SK-N-SH treated with all-trans-retinoic acid at 6 μM for 48 hours (cell line): Measurements from ENCODE around the gene SPNS3.

ENCODE experiments used
- ATAC-seq: fragments of 200-7000 bp; cut with Tn5 transposase; 3 replicates; pipeline ENCODE4 v1.9.1; 2020; ENCODE audit warnings: mild to moderate bottlenecking, moderate library complexity
- BACH2 ChIP-seq: fragments of 250-450 bp; sonication (Bioruptor Pico); IDR thresholded peaks from 2 replicates; pipeline ENCODE4 v1.9.0; 2021; ENCODE audit warnings: mild to moderate bottlenecking, borderline replicate concordance
- CREB5 ChIP-seq: fragments of 250-450 bp; sonication (Bioruptor Pico); IDR thresholded peaks from 2 replicates; pipeline ENCODE4 v1.5.1; 2020; ENCODE audit warnings: low read depth, mild to moderate bottlenecking, moderate library complexity
- CSDC2 ChIP-seq: fragments of 250-450 bp; sonication (Bioruptor Pico); IDR thresholded peaks from 2 replicates; pipeline ENCODE4 v1.5.0; 2020; ENCODE audit warnings: mild to moderate bottlenecking, moderate library complexity
- ESRRG ChIP-seq: fragments of 250-450 bp; sonication (Bioruptor Pico); IDR thresholded peaks from 2 replicates; pipeline ENCODE4 v1.6.1; 2021; ENCODE audit warnings: mild to moderate bottlenecking
- GLIS3 ChIP-seq: fragments of 250-450 bp; sonication (Bioruptor Pico); IDR thresholded peaks from 2 replicates; pipeline ENCODE4 v1.5.0; 2020; ENCODE audit warnings: mild to moderate bottlenecking, moderate library complexity
- ISL1 ChIP-seq: fragments of 250-450 bp; sonication (Bioruptor Pico); IDR thresholded peaks from 2 replicates; pipeline ENCODE4 v2.1.2; 2022; ENCODE audit warnings: mild to moderate bottlenecking, moderate library complexity
- PATZ1 ChIP-seq: fragments of 250-450 bp; sonication (Bioruptor Pico); IDR thresholded peaks from 2 replicates; pipeline ENCODE4 v1.8.0; 2020; ENCODE audit warnings: mild to moderate bottlenecking, moderate library complexity, borderline replicate concordance
- PPARA ChIP-seq: fragments of 250-450 bp; sonication (Bioruptor Pico); IDR thresholded peaks from 2 replicates; pipeline ENCODE4 v1.5.0; 2020; ENCODE audit warnings: mild to moderate bottlenecking, borderline replicate concordance
- SNAI2 ChIP-seq: fragments of 250-450 bp; sonication (Bioruptor Pico); IDR thresholded peaks from 2 replicates; pipeline ENCODE4 v1.5.0; 2020; ENCODE audit warnings: mild to moderate bottlenecking, moderate library complexity
- TCF4 ChIP-seq: fragments of 250-450 bp; sonication (Bioruptor Pico); IDR thresholded peaks from 2 replicates; pipeline ENCODE4 v1.8.0; 2021; ENCODE audit warnings: mild to moderate bottlenecking, moderate library complexity, borderline replicate concordance
- TOX ChIP-seq: fragments of 250-450 bp; sonication (Bioruptor Pico); IDR thresholded peaks from 2 replicates; pipeline ENCODE4 v1.8.0; 2021; ENCODE audit warnings: mild to moderate bottlenecking, moderate library complexity, borderline replicate concordance
- TSHZ2 ChIP-seq: fragments of 250-450 bp; sonication (Bioruptor Pico); IDR thresholded peaks from 2 replicates; pipeline ENCODE4 v1.5.0; 2020; ENCODE audit warnings: mild to moderate bottlenecking, moderate library complexity
- ZFP3 ChIP-seq: fragments of 250-450 bp; sonication (Bioruptor Pico); IDR thresholded peaks from 2 replicates; pipeline ENCODE4 v1.5.0; 2020; ENCODE audit warnings: mild to moderate bottlenecking, moderate library complexity
- ZFP30 ChIP-seq: fragments of 450-650 bp; formaldehyde crosslinking; IDR thresholded peaks from 2 replicates; pipeline ENCODE4 v1.5.0; 2022; ENCODE audit warnings: mild to moderate bottlenecking, moderate library complexity
- ZNF565 ChIP-seq: fragments of 450-650 bp; formaldehyde crosslinking; conservative IDR thresholded peaks from 2 replicates; pipeline ENCODE4 v1.5.0; 2020; ENCODE audit warnings: low read depth, mild to moderate bottlenecking, moderate library complexity
- ZNF70 ChIP-seq: fragments of 450-650 bp; formaldehyde crosslinking; IDR thresholded peaks from 2 replicates; pipeline ENCODE4 v1.5.0; 2020; ENCODE audit warnings: mild to moderate bottlenecking, moderate library complexity
- ZNF8 ChIP-seq: fragments of 450-650 bp; formaldehyde crosslinking; IDR thresholded peaks from 2 replicates; pipeline ENCODE4 v1.5.0; 2020; ENCODE audit warnings: mild to moderate bottlenecking, moderate library complexity
- TF ChIP-seq, protein P1 (sequence below): fragments of 250-450 bp; sonication (Bioruptor Pico); IDR thresholded peaks from 2 replicates; pipeline ENCODE4 v1.5.1; 2021; ENCODE audit warnings: mild to moderate bottlenecking, moderate library complexity
- TF ChIP-seq, protein P2 (sequence below): fragments of 250-450 bp; sonication (Bioruptor Pico); IDR thresholded peaks from 2 replicates; pipeline ENCODE4 v1.8.0; 2021; ENCODE audit warnings: low read depth, mild to moderate bottlenecking, moderate library complexity, borderline replicate concordance

The SPNS3 gene

DNA sequence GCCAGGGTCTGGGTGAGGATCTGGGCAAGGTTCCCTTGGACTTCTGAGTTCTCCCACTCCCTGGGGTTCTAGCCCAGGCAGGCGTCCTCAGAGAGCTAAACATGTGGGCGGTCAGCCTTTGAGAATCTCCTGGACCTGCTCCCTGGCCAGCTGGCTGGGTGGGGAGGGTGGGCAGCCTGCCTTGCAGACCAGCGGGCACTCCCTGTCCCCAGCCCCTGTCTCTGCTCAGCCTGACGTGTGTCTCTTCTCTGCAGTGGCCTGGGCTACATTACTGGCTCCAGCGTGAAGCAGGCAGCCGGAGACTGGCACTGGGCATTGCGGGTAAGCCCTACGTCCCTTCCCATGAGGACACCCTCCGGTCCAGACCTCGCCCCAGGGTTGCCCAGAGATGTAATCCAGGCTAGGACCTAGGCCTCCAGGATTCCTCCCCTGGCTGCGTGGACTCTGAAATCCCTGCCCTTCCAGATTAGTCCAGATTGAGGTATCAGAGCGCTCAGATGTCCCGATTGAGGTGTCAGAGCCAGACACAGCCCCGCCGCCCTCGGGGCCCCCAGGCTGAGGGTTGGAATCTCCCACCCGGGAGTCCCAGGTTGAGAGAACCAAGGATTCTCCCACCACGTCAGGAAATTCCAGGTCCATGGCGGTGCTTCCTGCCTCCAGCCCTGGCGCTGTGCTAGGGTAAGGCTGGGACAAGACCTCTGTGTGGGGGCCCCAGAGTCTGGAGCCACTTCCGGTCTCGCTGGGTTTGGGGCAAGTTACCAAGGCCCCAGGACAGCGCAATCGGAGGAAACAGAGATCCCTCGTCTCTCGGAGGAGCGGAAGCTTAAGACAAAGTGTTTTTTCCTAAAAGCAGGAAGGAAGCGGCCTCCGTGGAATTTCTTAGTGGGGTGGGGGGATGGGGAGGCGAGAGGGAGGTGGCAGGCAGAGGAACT is 97.3 kb downstream of the SPNS3 start:
- no peak for ATAC-seq
- TF ChIP-seq TCF4 (CRISPR knock-in tag) (no peak), TSHZ2 (CRISPR knock-in tag) (no peak), CREB5 (CRISPR knock-in tag) (no peak), ZFP3 (CRISPR knock-in tag) (no peak), CSDC2 (CRISPR knock-in tag) (no peak), SNAI2 (CRISPR knock-in tag) (no peak), ZFP30 (CRISPR knock-in tag) (no peak), ZNF70 (CRISPR knock-in tag) (no peak), ISL1 (CRISPR knock-in tag) (no peak), ZNF8 (CRISPR knock-in tag) (no peak), ESRRG (CRISPR knock-in tag) (no peak), ZNF565 (no peak), TOX (CRISPR knock-in tag) (no peak), GLIS3 (no peak), PPARA (CRISPR knock-in tag) (no peak)
- TF ChIP-seq, protein P1, sequence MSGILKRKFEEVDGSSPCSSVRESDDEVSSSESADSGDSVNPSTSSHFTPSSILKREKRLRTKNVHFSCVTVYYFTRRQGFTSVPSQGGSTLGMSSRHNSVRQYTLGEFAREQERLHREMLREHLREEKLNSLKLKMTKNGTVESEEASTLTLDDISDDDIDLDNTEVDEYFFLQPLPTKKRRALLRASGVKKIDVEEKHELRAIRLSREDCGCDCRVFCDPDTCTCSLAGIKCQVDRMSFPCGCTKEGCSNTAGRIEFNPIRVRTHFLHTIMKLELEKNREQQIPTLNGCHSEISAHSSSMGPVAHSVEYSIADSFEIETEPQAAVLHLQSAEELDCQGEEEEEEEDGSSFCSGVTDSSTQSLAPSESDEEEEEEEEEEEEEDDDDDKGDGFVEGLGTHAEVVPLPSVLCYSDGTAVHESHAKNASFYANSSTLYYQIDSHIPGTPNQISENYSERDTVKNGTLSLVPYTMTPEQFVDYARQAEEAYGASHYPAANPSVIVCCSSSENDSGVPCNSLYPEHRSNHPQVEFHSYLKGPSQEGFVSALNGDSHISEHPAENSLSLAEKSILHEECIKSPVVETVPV (CRISPR knock-in tag), result no peak
- TF ChIP-seq, protein P2, sequence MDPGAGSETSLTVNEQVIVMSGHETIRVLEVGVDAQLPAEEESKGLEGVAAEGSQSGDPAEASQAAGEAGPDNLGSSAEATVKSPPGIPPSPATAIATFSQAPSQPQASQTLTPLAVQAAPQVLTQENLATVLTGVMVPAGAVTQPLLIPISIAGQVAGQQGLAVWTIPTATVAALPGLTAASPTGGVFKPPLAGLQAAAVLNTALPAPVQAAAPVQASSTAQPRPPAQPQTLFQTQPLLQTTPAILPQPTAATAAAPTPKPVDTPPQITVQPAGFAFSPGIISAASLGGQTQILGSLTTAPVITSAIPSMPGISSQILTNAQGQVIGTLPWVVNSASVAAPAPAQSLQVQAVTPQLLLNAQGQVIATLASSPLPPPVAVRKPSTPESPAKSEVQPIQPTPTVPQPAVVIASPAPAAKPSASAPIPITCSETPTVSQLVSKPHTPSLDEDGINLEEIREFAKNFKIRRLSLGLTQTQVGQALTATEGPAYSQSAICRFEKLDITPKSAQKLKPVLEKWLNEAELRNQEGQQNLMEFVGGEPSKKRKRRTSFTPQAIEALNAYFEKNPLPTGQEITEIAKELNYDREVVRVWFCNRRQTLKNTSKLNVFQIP, result no peak

- no peak for TF ChIP-seq ZFP30 (CRISPR knock-in tag)
- TF ChIP-seq ZNF565, result no peak
- TF ChIP-seq BACH2, result no peak
- no peak for TF ChIP-seq GLIS3
- no peak for TF ChIP-seq ZFP3 (CRISPR knock-in tag)
- TF ChIP-seq, protein P2, result no peak
- no peak for TF ChIP-seq PATZ1
- TF ChIP-seq SNAI2 (CRISPR knock-in tag), result no peak
- no peak for TF ChIP-seq ZNF70 (CRISPR knock-in tag)
- no peak for ATAC-seq
These were observed 98.4 kb downstream of the SPNS3 start for GRCh38 chr17:4531988-4532736.
